A549 (cell line): ENCODE results near the gene HDAC2. TPM values are rescaled to one million over a fixed set of nuclear protein-coding genes. Genes with fewer than 3 reads are reported as not detected.

Source experiments
- ATAC-seq, 2 experiments: fragments of 200-7000 bp in 1 of 2; fragments of >200 bp in 1 of 2; cut with Nextera tagmentation in 1 of 2; cut with Tn5 transposase in 1 of 2; 3 replicates each; pipeline versions ENCODE4 v1.8.0 to v1.9.1; 2018 to 2020; ENCODE audit warnings: mild to moderate bottlenecking in 1 of 2, moderate library complexity in 1 of 2
- CTCF ChIA-PET: fragments of 300-600 bp; sonication (Branson Sonifier 250); formaldehyde crosslinking; extraction: SDS; loops from one replicate; lab custom pipeline; 2021; ENCODE audit warnings: antibody characterized with exemption, inconsistent platforms; lab: Yijun Ruan, JAX
- POLR2A ChIA-PET: fragments of 350-600 bp; formaldehyde crosslinking; extraction: SDS; loops from one replicate; lab custom pipeline; 2021; ENCODE audit warnings: antibody characterized with exemption, inconsistent platforms; lab: Yijun Ruan, JAX
- DNase-seq, 2 experiments: peaks; one replicate each; pipeline versions ENCODE4 v3.0.0 to v3.0.0-alpha.2; 2011 to 2016; ENCODE audit warnings: low read depth in 1 of 2, low spot score in 1 of 2
- FAIRE-seq: peaks from 2 replicates; lab custom pipeline; 2011; peaks lifted over from hg19 to GRCh38; lab: Jason Lieb, UNC
- H3K27ac ChIP-seq, 2 experiments: fragments of >200 bp; sonication (Bioruptor Twin); formaldehyde crosslinking; 3 replicates each; pipeline ENCODE4 v1.5.1; 2016 to 2017
- H3K4me1 ChIP-seq: fragments of >200 bp; sonication (Bioruptor Twin); formaldehyde crosslinking; 3 replicates; pipeline ENCODE4 v1.6.1; 2016
- H3K4me2 ChIP-seq: fragments of >200 bp; sonication (Bioruptor Twin); formaldehyde crosslinking; 3 replicates; pipeline ENCODE4 v1.6.1; 2016
- H3K4me3 ChIP-seq: fragments of >200 bp; sonication (Bioruptor Twin); formaldehyde crosslinking; 3 replicates; pipeline ENCODE4 v1.5.1; 2016
- H3K9me3 ChIP-seq: fragments of >200 bp; sonication (Bioruptor Twin); formaldehyde crosslinking; 3 replicates; pipeline ENCODE4 v1.6.1; 2016
- CHD2 ChIP-seq: fragments of 150-350 bp; IDR thresholded peaks from 2 replicates; pipeline ENCODE4 v1.6.1; 2014; ENCODE audit warnings: low read length; ENCODE audit not compliant: partially characterized antibody
- CHD4 ChIP-seq: fragments of 200-600 bp; sonication (generic); IDR thresholded peaks from 2 replicates; pipeline ENCODE4 v1.6.1; 2016; ENCODE audit warnings: antibody characterized with exemption, mild to moderate bottlenecking, borderline replicate concordance
- EP300 ChIP-seq, 2 experiments: fragments of >200 bp; sonication (Bioruptor Twin); formaldehyde crosslinking; IDR thresholded peaks; 2 replicates in 1 of 2; 3 replicates in 1 of 2; pipeline ENCODE4 v1.6.1; 2016 to 2017
- ESRRA ChIP-seq: fragments of 150-350 bp; IDR thresholded peaks from 2 replicates; pipeline ENCODE4 v1.6.1; 2014; ENCODE audit warnings: mild to moderate bottlenecking, low read length, borderline replicate concordance
- FOSB ChIP-seq: fragments of 250-450 bp; sonication (Bioruptor Pico); IDR thresholded peaks from 2 replicates; pipeline ENCODE4 v1.5.0; 2020; ENCODE audit warnings: mild to moderate bottlenecking, moderate library complexity
- FOSL2 ChIP-seq, 2 experiments: fragments of 450-650 bp in 1 of 2; fragments of >200 bp in 1 of 2; sonication (Bioruptor Twin) in 1 of 2; formaldehyde crosslinking; IDR thresholded peaks; 2 replicates each; pipeline versions ENCODE4 v1.5.0 to v1.6.1; 2016 to 2020; ENCODE audit warnings: mild to moderate bottlenecking in 1 of 2, moderate library complexity in 1 of 2
- FOXS1 ChIP-seq: fragments of 250-450 bp; sonication (Bioruptor Pico); IDR thresholded peaks from 2 replicates; pipeline ENCODE4 v1.5.0; 2020; ENCODE audit warnings: mild to moderate bottlenecking, moderate library complexity
- HEYL ChIP-seq: fragments of 250-450 bp; sonication (Bioruptor Pico); IDR thresholded peaks from 2 replicates; pipeline ENCODE4 v1.8.0; 2021; ENCODE audit warnings: mild to moderate bottlenecking, moderate library complexity
- JUN ChIP-seq, 2 experiments: fragments of >200 bp; sonication (Bioruptor Twin); formaldehyde crosslinking; IDR thresholded peaks; 2 replicates in 1 of 2; 3 replicates in 1 of 2; pipeline ENCODE4 v1.6.1; 2016 to 2017
- JUNB ChIP-seq: fragments of >200 bp; sonication (Bioruptor Twin); formaldehyde crosslinking; IDR thresholded peaks from 2 replicates; pipeline ENCODE4 v1.6.1; 2016
- NFE2L2 ChIP-seq: fragments of 150-350 bp; conservative IDR thresholded peaks from 2 replicates; pipeline ENCODE4 v1.6.1; 2014; ENCODE audit warnings: low read length
- POLR2A ChIP-seq: IDR thresholded peaks from 2 replicates; pipeline ENCODE4 v1.6.1; 2012; ENCODE audit warnings: mild to moderate bottlenecking, low read length
- RCOR1 ChIP-seq: fragments of 150-350 bp; IDR thresholded peaks from 2 replicates; pipeline ENCODE4 v1.6.1; 2014; ENCODE audit warnings: antibody characterized with exemption, low read length, low read depth
- SMC3 ChIP-seq: fragments of >200 bp; sonication (Bioruptor Twin); formaldehyde crosslinking; IDR thresholded peaks from 3 replicates; pipeline ENCODE4 v1.6.1; 2018; ENCODE audit warnings: inconsistent platforms
- TFCP2L1 ChIP-seq: fragments of 250-450 bp; sonication (Bioruptor Pico); IDR thresholded peaks from 2 replicates; pipeline ENCODE4 v1.5.0; 2021; ENCODE audit warnings: mild to moderate bottlenecking
- WGBS: methylation state at CpG from one replicate; pipeline ENCODE4 v1.1.6; 2017; ENCODE audit errors: missing lambda C conversion rate; 5-methylcytosine and 5-hydroxymethylcytosine counted together
- polyA plus RNA-seq, 4 experiments: library from polyadenylated mRNA; depleted of rRNA in 3 of 4; stranded (reverse); fragments of >200 nt; fragmentation: RNase III in 1 of 4; extraction: RNeasy Plus Mini Kit Qiagen cat#74134 plus additional on column Dnase treatment in 1 of 4; gene quantifications; 2 replicates in 3 of 4; 3 replicates in 1 of 4; pipeline ENCODE4 v1.2.3, GENCODE V29; 2011 to 2017
- TF ChIP-seq, protein P1 (sequence below): fragments of >200 bp; sonication (Bioruptor Twin); formaldehyde crosslinking; IDR thresholded peaks from 3 replicates; pipeline ENCODE4 v1.5.1; 2016
- TF ChIP-seq, protein P2 (sequence below): IDR thresholded peaks from 2 replicates; pipeline ENCODE4 v1.6.1; 2012

The HDAC2 gene
- polyA plus RNA-seq, 2 of the 4 experiments (the other 2 are of a cell fraction), result 103 to 183 TPM

- no peak for TF ChIP-seq FOXS1 (CRISPR knock-in tag)
- no peak for TF ChIP-seq CHD2
- TF ChIP-seq, protein P1, sequence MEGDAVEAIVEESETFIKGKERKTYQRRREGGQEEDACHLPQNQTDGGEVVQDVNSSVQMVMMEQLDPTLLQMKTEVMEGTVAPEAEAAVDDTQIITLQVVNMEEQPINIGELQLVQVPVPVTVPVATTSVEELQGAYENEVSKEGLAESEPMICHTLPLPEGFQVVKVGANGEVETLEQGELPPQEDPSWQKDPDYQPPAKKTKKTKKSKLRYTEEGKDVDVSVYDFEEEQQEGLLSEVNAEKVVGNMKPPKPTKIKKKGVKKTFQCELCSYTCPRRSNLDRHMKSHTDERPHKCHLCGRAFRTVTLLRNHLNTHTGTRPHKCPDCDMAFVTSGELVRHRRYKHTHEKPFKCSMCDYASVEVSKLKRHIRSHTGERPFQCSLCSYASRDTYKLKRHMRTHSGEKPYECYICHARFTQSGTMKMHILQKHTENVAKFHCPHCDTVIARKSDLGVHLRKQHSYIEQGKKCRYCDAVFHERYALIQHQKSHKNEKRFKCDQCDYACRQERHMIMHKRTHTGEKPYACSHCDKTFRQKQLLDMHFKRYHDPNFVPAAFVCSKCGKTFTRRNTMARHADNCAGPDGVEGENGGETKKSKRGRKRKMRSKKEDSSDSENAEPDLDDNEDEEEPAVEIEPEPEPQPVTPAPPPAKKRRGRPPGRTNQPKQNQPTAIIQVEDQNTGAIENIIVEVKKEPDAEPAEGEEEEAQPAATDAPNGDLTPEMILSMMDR, result no peak
- TF ChIP-seq JUN (IDR thresholded peaks at IDR 0.05), result no peak
- TF ChIP-seq SMC3, result no peak
- TF ChIP-seq RCOR1, result no peak
- TF ChIP-seq HEYL (CRISPR knock-in tag), result no peak
- no peak for TF ChIP-seq CHD4
- TF ChIP-seq NFE2L2, result no peak
- no peak for TF ChIP-seq FOSB (CRISPR knock-in tag)
- TF ChIP-seq, protein P2, sequence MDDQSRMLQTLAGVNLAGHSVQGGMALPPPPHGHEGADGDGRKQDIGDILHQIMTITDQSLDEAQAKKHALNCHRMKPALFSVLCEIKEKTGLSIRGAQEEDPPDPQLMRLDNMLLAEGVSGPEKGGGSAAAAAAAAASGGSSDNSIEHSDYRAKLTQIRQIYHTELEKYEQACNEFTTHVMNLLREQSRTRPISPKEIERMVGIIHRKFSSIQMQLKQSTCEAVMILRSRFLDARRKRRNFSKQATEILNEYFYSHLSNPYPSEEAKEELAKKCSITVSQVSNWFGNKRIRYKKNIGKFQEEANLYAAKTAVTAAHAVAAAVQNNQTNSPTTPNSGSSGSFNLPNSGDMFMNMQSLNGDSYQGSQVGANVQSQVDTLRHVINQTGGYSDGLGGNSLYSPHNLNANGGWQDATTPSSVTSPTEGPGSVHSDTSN, result no peak
- no peak for TF ChIP-seq FOSL2 (IDR thresholded peaks at IDR 0.05)
- no peak for TF ChIP-seq FOSL2 (CRISPR knock-in tag; IDR thresholded peaks at IDR 0.05)
- TF ChIP-seq POLR2A, result no peak
- TF ChIP-seq TFCP2L1 (CRISPR knock-in tag), result no peak
- no peak for TF ChIP-seq EP300 (IDR thresholded peaks at IDR 0.05)
- TF ChIP-seq JUNB, result no peak
- no peak for TF ChIP-seq ESRRA
- ATAC-seq, result no peak
- ChIA-PET CTCF (interaction anchor here (1.2 to 3.3 kb wide), 2 partner anchors 24 to 25 kb away, joined by 4 to 10 read pairs; no protein-coding TSS in a partner anchor), POLR2A (no interaction called here)
- H3K4me1 ChIP-seq, result peaks cover 13% of the 10 kb centered on the region; the same call in 2 of the 3 replicates
- no peak overlapping the region for H3K4me3 ChIP-seq
- no peak overlapping the region for H3K4me2 ChIP-seq
- WGBS, result 86% methylated on average over 2 of the region's 2 CpGs
- no peak for FAIRE-seq
- DNase-seq, result no peak
- H3K9me3 ChIP-seq, result no peaks in the 10 kb centered on the region
- H3K27ac ChIP-seq, result no peak overlapping the region
Measured at GRCh38 chr6:113884011-113884410, 86.9 kb downstream of the HDAC2 start.

Other genes starting within 250 kb of the HDAC2 start
- 28.2 and 39.4 TPM in 2 replicates for gene MARCKS, start 113.8 kb downstream of the HDAC2 start, polyA plus RNA-seq (2011; rRNA removed)
- gene MARCKS, start 113.8 kb downstream of the HDAC2 start, polyA plus RNA-seq (2017; fragmentation: RNase III; extraction: RNeasy Plus Mini Kit Qiagen cat#74134 plus additional on column Dnase treatment), result 20.2 to 26.3 TPM (median 21.2 TPM) in 3 replicates